Lower lobe of right lung (tissue), 2 donors: ENCODE data around the gene PRC1. TPM values are rescaled to one million over a fixed set of nuclear protein-coding genes. Genes with fewer than 3 reads are reported as not detected.

ENCODE experiments used
- ATAC-seq, 2 donors: fragments of 200-7000 bp; cut with Tn5 transposase; one replicate each; pipeline ENCODE4 v1.9.1; 2020 to 2022; ENCODE audit warnings: mild to moderate bottlenecking in 2 of 2, moderate library complexity in 2 of 2
- DNase-seq: peaks from one replicate; pipeline ENCODE4 v3.0.0-alpha.2; 2020
- H3K27ac ChIP-seq: fragments of 200-600 bp; one replicate; pipeline ENCODE4 v1.8.0; 2022
- H3K27me3 ChIP-seq: fragments of 200-600 bp; one replicate; pipeline ENCODE4 v1.8.0; 2022; ENCODE audit warnings: low read depth
- H3K36me3 ChIP-seq: fragments of 200-600 bp; one replicate; pipeline ENCODE4 v1.8.0; 2022; ENCODE audit warnings: mild to moderate bottlenecking
- H3K4me1 ChIP-seq: fragments of 200-600 bp; one replicate; pipeline ENCODE4 v1.8.0; 2022
- H3K4me3 ChIP-seq: fragments of 200-600 bp; one replicate; pipeline ENCODE4 v1.8.0; 2022; ENCODE audit warnings: mild to moderate bottlenecking
- H3K9me3 ChIP-seq: fragments of 200-600 bp; one replicate; pipeline ENCODE4 v1.8.0; 2022
- intact Hi-C: fragments of 100-400 bp; cut with DNase I; formaldehyde crosslinking; loops from one replicate; pipeline ENCODE4 v1.11.0; 2022
- total RNA-seq: library from RNA; stranded (reverse); fragmentation: NEBNext Ultra II Directional; extraction: Animal tissue kit (Norgen Biotek cat#: 25700); gene quantifications from one replicate; pipeline ENCODE4 v1.2.1, GENCODE V29; 2021
- TF ChIP-seq, protein P1 (sequence below): fragments of 200-600 bp; IDR thresholded peaks from one replicate; pipeline ENCODE4 v1.8.0; 2022; ENCODE audit warnings: antibody characterized with exemption, mild to moderate bottlenecking
- donor health status: DM: no; HTN: yes; CAD: no; lungs with severe emphysema.

The PRC1 gene
- total RNA-seq, 1 donor from 2014 or later = 6.7 TPM

GRCh38 chr15:90945091-90945490 is 49.2 kb downstream of the PRC1 start:
- Histone ChIP-seq H3K4me1 (no peaks in the 10 kb centered on the region), H3K36me3 (peaks cover 99% of the 10 kb centered on the region), H3K27me3 (no peaks in the 10 kb centered on the region), H3K27ac (no peak overlapping the region), H3K9me3 (no peaks in the 10 kb centered on the region), H3K4me3 (no peak overlapping the region)
- intact Hi-C loops = no loop called here
- no peak for DNase-seq
- ATAC-seq = no peak
- TF ChIP-seq, protein P1, sequence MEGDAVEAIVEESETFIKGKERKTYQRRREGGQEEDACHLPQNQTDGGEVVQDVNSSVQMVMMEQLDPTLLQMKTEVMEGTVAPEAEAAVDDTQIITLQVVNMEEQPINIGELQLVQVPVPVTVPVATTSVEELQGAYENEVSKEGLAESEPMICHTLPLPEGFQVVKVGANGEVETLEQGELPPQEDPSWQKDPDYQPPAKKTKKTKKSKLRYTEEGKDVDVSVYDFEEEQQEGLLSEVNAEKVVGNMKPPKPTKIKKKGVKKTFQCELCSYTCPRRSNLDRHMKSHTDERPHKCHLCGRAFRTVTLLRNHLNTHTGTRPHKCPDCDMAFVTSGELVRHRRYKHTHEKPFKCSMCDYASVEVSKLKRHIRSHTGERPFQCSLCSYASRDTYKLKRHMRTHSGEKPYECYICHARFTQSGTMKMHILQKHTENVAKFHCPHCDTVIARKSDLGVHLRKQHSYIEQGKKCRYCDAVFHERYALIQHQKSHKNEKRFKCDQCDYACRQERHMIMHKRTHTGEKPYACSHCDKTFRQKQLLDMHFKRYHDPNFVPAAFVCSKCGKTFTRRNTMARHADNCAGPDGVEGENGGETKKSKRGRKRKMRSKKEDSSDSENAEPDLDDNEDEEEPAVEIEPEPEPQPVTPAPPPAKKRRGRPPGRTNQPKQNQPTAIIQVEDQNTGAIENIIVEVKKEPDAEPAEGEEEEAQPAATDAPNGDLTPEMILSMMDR = no peak

- Histone ChIP-seq H3K9me3 (no peaks in the 10 kb centered on the region), H3K4me3 (no peak overlapping the region), H3K27me3 (no peaks in the 10 kb centered on the region), H3K36me3 (peaks cover 99% of the 10 kb centered on the region), H3K4me1 (no peaks in the 10 kb centered on the region), H3K27ac (no peak overlapping the region)
- TF ChIP-seq, protein P1 = no peak
- ATAC-seq = no peak
- no peak for DNase-seq
- intact Hi-C loops = no loop called here
Observed at GRCh38 chr15:90942354-90943120, 51.8 kb downstream of the PRC1 start.

- TF ChIP-seq, protein P1 = no peak
- Histone ChIP-seq H3K36me3 (peaks cover 87% of the 10 kb centered on the region), H3K4me1 (peaks cover 8% of the 10 kb centered on the region), H3K27ac (no peak overlapping the region), H3K9me3 (no peaks in the 10 kb centered on the region), H3K4me3 (no peak overlapping the region), H3K27me3 (no peaks in the 10 kb centered on the region)
- intact Hi-C loops = no loop called here
- ATAC-seq = no peak
- no peak for DNase-seq
Observed at GRCh38 chr15:90941038-90941437, 53.3 kb downstream of the PRC1 start.

DNA sequence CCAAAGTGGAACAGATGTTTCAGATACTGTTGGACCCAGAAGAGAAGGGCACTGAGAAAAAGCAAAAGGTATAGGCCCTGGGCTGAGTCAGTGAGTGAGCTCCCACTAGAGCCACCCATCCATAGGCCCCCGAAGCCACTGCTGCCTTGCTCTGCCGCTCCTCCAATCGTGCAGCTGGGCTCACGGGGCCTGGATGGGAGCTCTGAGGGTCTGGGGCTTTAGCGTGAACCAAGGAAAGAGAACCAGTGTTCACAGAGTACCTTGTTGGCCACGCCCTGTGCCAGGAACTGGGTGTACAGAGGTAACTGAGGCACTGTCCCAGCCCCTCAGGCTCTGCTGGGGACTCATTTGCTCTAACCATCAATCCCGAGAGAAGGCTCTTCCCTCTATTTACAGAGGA is 54.6 kb downstream of the PRC1 start:
- Histone ChIP-seq H3K27ac (no peak overlapping the region), H3K9me3 (no peaks in the 10 kb centered on the region), H3K4me1 (peaks cover 14% of the 10 kb centered on the region), H3K4me3 (no peak overlapping the region), H3K36me3 (peaks cover 75% of the 10 kb centered on the region), H3K27me3 (no peaks in the 10 kb centered on the region)
- ATAC-seq (no peak), DNase-seq (no peak)
- TF ChIP-seq, protein P1 = no peak
- intact Hi-C loops = no loop called here

DNA sequence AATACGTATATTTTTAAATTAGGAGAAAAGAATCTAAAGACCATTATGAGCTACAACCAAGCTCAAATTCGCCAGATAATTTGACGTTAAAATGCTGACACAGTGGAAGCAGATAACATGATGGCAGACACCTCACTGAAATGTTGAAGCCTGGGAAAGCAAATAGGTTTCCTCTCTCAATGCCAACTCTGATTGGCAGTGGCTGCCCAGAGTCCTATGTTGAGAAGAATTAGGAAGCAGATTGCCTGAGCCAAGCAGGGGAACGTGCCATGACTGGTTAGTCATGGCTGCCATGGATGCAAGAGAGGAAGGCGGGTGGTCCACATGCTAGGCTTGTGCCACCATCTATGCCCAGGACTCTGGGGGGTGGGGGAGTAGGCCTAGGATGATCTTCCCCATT is 56.1 kb downstream of the PRC1 start:
- intact Hi-C loops = no loop called here
- ATAC-seq (no peak), DNase-seq (no peak)
- peaks cover 26% of the 10 kb centered on the region for H3K4me1 ChIP-seq
- no peaks in the 10 kb centered on the region for H3K27me3 ChIP-seq
- no peak overlapping the region for H3K4me3 ChIP-seq
- H3K27ac ChIP-seq = no peak overlapping the region
- H3K9me3 ChIP-seq = no peaks in the 10 kb centered on the region
- peaks cover 60% of the 10 kb centered on the region for H3K36me3 ChIP-seq
- TF ChIP-seq, protein P1 = no peak
